Mucosa of rectum (tissue), 2 donors: Measurements from ENCODE around the gene OLFM1.
"Not testable (repeated sequence)": the region's sequence is repeated elsewhere in the genome, so short reads cannot be mapped to it uniquely, and the experiment has no call there.

ENCODE experiments used
- H3K27ac ChIP-seq, 2 donors: one replicate each; pipeline ENCODE4 v1.7.0; 2013; ENCODE audit warnings: inconsistent platforms in 2 of 2, low read depth in 2 of 2, low read length in 2 of 2
- H3K27me3 ChIP-seq, 2 donors: one replicate each; pipeline ENCODE4 v1.7.0; 2013; ENCODE audit warnings: low read length in 2 of 2; ENCODE audit not compliant: control insufficient read depth in 2 of 2, insufficient read depth in 2 of 2
- H3K36me3 ChIP-seq, 2 donors: one replicate each; pipeline ENCODE4 v1.7.0; 2013; ENCODE audit warnings: low read length in 2 of 2; ENCODE audit not compliant: control insufficient read depth in 2 of 2, insufficient read depth in 2 of 2
- H3K4me1 ChIP-seq, 2 donors: one replicate each; pipeline ENCODE4 v1.7.0; 2013; ENCODE audit warnings: low read length in 2 of 2, mild to moderate bottlenecking in 1 of 2; ENCODE audit not compliant: control insufficient read depth in 2 of 2, insufficient read depth in 2 of 2
- H3K4me3 ChIP-seq, 2 donors: one replicate each; pipeline ENCODE4 v1.7.0; 2013; ENCODE audit warnings: low read length in 2 of 2
- H3K9ac ChIP-seq, 2 donors: one replicate each; pipeline ENCODE4 v1.7.0; 2013; ENCODE audit warnings: low read length in 2 of 2, low read depth in 1 of 2, mild to moderate bottlenecking in 1 of 2
- H3K9me3 ChIP-seq, 2 donors: one replicate each; pipeline ENCODE4 v1.7.0; 2013; ENCODE audit warnings: low read length in 2 of 2; ENCODE audit not compliant: control insufficient read depth in 2 of 2
- donor health status: healthy.
- donor health status: Normal muscosa, but diverticular disease.

The OLFM1 gene

DNA sequence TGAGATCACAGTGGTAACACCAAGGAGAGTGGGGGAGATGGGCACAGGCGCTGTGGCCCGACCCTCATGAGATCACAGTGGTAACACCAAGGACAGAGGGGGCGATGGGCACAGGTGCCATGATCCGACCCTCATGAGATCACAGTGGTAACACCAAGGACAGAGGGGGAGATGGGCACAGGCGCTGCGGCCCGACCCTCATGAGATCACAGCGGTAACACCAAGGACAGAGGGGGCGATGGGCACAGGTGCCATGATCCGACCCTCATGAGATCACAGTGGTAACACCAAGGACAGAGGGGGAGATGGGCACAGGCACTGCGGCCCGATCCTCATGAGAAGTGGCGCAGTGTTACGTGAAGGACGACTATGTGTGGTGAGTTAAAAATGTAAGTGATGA, 75.1 kb downstream of the OLFM1 start:
- not testable (repeated sequence) for H3K4me1 ChIP-seq, H3K27ac ChIP-seq, H3K36me3 ChIP-seq, H3K4me3 ChIP-seq, H3K27me3 ChIP-seq, H3K9me3 ChIP-seq, H3K9ac ChIP-seq

- H3K4me1 ChIP-seq, result no peaks in the 10 kb centered on the region
- no peaks in the 10 kb centered on the region for H3K9me3 ChIP-seq
- no peak overlapping the region for H3K27ac ChIP-seq
- no peaks in the 10 kb centered on the region for H3K27me3 ChIP-seq
- no peak overlapping the region for H3K9ac ChIP-seq
- no peaks in the 10 kb centered on the region for H3K36me3 ChIP-seq
- H3K4me3 ChIP-seq, result no peak overlapping the region
Observed at GRCh38 chr9:135163023-135163780, 75.7 kb downstream of the OLFM1 start.

GRCh38 chr9:135164036-135164435, 76.6 kb downstream of the OLFM1 start:
- H3K27ac ChIP-seq, result no peak overlapping the region
- H3K4me3 ChIP-seq, result no peak overlapping the region
- no peaks in the 10 kb centered on the region for H3K36me3 ChIP-seq
- no peaks in the 10 kb centered on the region for H3K4me1 ChIP-seq
- H3K27me3 ChIP-seq, result no peaks in the 10 kb centered on the region
- no peaks in the 10 kb centered on the region for H3K9me3 ChIP-seq
- no peak overlapping the region for H3K9ac ChIP-seq

GRCh38 chr9:135165003-135165711, 77.7 kb downstream of the OLFM1 start:
- H3K27me3 ChIP-seq, result no peaks in the 10 kb centered on the region
- no peaks in the 10 kb centered on the region for H3K36me3 ChIP-seq
- no peak overlapping the region for H3K27ac ChIP-seq
- H3K4me1 ChIP-seq, result no peaks in the 10 kb centered on the region
- no peak overlapping the region for H3K9ac ChIP-seq
- H3K4me3 ChIP-seq, result no peak overlapping the region
- H3K9me3 ChIP-seq, result no peaks in the 10 kb centered on the region

- H3K9ac ChIP-seq, result no peak overlapping the region
- H3K4me1 ChIP-seq, result no peaks in the 10 kb centered on the region
- H3K27ac ChIP-seq, result no peak overlapping the region
- H3K9me3 ChIP-seq, result no peaks in the 10 kb centered on the region
- H3K4me3 ChIP-seq, result no peak overlapping the region
- no peaks in the 10 kb centered on the region for H3K27me3 ChIP-seq
- H3K36me3 ChIP-seq, result no peaks in the 10 kb centered on the region
Observed at GRCh38 chr9:135165756-135166519, 78.5 kb downstream of the OLFM1 start.

GRCh38 chr9:135166565-135166964, 79.1 kb downstream of the OLFM1 start:
- no peaks in the 10 kb centered on the region for H3K9me3 ChIP-seq
- H3K36me3 ChIP-seq, result no peaks in the 10 kb centered on the region
- H3K27me3 ChIP-seq, result no peaks in the 10 kb centered on the region
- no peak overlapping the region for H3K9ac ChIP-seq
- no peak overlapping the region for H3K27ac ChIP-seq
- no peak overlapping the region for H3K4me3 ChIP-seq
- no peaks in the 10 kb centered on the region for H3K4me1 ChIP-seq

- H3K4me3 ChIP-seq, result no peak overlapping the region
- no peaks in the 10 kb centered on the region for H3K4me1 ChIP-seq
- no peak overlapping the region for H3K27ac ChIP-seq
- H3K9ac ChIP-seq, result no peak overlapping the region
- no peaks in the 10 kb centered on the region for H3K9me3 ChIP-seq
- no peaks in the 10 kb centered on the region for H3K27me3 ChIP-seq
- no peaks in the 10 kb centered on the region for H3K36me3 ChIP-seq
Observed at GRCh38 chr9:135167356-135167755, 79.9 kb downstream of the OLFM1 start.

- Histone ChIP-seq H3K27ac (no peak overlapping the region), H3K36me3 (no peaks in the 10 kb centered on the region), H3K4me1 (no peaks in the 10 kb centered on the region), H3K27me3 (no peaks in the 10 kb centered on the region), H3K9me3 (no peaks in the 10 kb centered on the region), H3K4me3 (no peak overlapping the region), H3K9ac (no peak overlapping the region)
Observed at GRCh38 chr9:135167849-135168655, 80.6 kb downstream of the OLFM1 start.

- H3K9ac ChIP-seq, result no peak overlapping the region
- H3K27me3 ChIP-seq, result no peaks in the 10 kb centered on the region
- H3K27ac ChIP-seq, result no peak overlapping the region
- H3K9me3 ChIP-seq, result no peaks in the 10 kb centered on the region
- H3K36me3 ChIP-seq, result no peaks in the 10 kb centered on the region
- no peaks in the 10 kb centered on the region for H3K4me1 ChIP-seq
- H3K4me3 ChIP-seq, result no peak overlapping the region
Observed at GRCh38 chr9:135169709-135170226, 82.3 kb downstream of the OLFM1 start.
